GM18502 (cell line): ENCODE results near the gene MEAF6.
A peak's percentile ranks its signal among the peaks of the same experiment; 100 is the strongest.

Experiments used
- ATAC-seq: cut with Tn5 transposase; IDR thresholded peaks from one replicate; pipeline ENCODE4 v1.9.1; 2021; ENCODE audit warnings: mild to moderate bottlenecking; ENCODE audit not compliant: unreplicated experiment, poor library complexity

Gene MEAF6

DNA sequence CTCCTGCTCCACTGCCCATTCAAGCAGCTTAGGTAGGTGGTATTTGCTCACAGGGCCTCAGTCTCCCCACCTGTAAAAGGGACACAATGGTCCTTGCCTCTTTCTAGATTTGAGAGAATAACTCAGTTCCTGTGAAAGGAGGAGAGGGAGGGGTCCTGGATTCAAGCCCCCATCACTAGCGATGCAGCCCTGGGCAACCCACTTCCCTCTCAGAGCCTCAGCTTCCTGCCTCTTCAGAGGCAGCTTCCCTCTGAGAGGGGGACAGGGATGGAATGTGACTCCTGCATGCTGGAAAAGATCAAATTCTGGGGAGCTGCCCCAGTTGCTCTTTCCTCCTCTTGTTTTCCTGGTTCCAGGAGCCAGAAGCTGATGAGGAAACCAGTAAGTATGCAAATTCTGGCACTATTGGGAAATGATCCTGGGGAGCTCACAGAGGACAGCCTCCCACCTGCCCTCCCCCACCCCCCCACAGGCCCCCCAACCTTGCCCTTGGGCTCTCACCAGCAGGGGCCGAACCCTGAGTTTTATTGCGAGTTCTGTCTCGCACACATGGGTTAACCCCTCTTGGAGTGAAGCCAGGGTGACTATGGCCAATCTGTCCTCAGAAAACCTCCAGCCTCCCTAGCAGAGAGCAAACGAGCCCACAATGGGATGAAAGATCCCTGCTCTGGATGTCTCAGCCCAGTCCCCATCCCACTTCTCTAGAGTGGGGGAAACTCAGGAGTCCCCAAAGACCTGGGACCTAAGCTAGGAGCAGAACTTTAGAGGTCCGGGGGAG lies 28.5 kb downstream of the MEAF6 start:
- no peak for ATAC-seq

DNA sequence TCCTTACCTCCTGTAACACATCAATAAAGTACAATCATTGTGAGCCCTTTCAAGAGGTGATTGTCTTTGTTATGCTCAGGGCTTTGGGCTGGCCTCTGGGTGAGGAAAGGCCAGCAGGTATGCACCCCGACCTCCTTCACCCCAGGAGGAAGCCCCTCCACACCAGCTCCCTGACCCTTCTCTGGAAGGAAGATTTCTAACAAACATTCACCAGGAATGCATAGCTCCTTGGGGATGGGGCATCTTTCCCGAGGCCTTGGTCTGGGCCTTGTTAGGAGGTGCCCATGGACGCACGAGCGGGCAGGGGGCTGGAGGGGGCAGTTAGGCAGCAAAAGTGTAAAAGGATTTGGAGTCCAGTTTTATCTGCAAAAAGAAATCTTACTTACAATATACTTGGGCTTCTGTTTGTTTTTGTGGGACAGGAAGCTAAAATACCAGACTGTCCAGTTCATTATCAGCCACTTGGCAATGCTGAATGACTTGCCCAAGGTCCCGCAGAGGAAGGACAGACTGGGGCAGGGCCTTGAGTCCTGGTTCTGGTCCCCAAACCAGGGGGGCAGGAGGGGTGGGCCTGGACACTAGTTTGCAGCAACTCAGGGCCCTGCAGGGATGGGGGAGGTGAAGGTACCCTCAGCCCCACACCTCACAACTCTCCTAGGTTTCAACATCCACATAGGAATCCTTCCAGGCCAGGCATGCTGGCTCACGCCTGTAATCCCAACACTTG lies 30.1 kb downstream of the MEAF6 start:
- ATAC-seq: no peak

DNA sequence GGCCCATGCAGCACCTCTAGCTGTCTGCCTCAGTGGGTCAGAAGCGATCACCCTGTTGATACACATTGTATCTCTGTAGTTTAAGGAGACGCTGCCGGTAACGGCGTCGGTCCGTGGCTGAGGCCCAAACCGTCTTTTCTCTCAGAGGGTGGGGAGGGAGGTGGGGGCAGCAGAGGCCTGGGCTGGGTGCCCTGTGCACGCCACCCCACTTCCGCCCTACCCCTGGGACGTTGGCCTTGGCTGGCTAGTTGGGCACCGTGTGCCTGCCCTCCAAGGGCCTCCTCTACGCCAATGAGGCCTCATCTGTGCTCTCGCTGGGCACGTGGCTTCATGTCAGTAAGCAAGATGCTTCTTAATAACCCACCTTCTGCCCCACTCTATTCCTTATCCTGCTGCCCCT lies 30.8 kb downstream of the MEAF6 start:
- ATAC-seq: no peak

DNA sequence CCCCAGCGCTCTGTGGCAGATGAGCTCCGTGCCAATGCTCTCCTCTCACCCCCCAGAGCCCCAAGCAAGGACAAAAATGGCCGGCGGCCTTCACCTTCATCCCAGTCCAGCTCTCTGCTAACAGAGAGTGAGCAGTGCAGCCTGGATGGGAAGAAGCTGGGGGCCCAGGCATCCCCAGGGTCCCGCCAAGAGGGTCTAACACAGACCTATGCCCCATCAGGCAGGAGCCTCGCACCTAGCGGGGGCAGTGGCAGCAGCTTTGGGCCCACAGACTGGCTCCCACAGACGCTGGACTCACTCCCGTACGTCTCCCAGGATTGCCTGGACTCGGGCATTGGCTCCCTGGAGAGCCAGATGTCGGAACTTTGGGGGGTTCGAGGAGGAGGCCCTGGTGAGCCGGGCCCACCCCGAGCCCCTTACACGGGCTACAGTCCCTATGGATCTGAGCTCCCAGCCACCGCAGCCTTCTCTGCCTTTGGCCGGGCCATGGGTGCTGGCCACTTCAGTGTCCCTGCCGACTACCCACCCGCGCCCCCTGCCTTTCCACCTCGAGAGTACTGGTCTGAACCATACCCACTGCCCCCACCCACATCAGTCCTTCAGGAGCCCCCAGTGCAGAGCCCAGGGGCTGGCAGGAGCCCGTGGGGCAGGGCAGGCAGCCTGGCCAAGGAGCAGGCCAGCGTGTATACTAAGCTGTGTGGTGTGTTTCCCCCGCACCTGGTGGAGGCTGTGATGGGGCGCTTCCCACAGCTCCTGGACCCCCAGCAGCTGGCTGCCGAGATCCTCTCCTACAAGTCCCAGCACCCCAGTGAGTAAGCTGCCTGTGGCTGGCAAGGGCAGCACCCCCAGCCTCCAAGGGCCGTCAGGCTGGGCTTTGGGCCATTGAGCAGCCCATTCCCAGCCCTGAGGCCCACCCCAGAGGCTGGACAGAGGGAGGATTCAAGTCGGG lies 31.5 kb downstream of the MEAF6 start:
- ATAC-seq: no peak

DNA sequence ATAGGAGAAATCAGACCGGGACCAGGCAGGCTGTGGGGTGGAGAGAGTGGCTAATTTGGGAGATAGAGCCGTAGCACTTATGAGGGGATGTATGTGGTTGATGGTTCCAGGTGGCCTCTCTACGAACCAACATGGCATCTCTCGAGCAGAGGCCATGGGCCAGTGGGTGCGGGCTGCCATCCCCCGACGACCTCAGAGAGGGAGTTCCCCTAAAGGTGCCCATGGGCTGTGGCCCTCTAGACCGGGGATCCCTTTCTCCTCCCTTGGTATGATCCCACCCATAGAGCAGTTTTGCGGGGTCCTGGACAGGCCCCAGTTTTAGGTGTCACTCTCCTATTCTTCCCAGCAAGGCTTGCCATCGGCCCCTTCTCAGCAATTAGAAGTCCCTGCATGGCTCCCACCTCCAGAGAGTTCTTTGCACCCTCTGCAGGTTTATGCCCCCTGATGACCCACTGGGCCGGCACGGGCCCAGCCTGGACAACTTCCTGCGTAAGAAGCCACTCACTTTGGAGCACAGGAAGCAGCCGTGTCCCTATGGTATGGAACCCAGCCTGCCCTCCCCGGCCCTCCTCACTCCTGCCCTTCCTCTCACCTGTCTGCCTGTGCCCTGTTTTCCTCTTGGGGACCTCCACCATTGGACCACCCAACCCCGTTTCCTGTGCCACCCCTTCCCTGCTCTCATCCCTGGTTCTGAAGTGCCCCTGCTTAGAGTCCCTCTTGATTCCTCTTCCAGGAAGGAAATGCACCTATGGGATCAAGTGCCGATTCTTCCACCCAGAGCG lies 32.4 kb downstream of the MEAF6 start:
- ATAC-seq: no peak

DNA sequence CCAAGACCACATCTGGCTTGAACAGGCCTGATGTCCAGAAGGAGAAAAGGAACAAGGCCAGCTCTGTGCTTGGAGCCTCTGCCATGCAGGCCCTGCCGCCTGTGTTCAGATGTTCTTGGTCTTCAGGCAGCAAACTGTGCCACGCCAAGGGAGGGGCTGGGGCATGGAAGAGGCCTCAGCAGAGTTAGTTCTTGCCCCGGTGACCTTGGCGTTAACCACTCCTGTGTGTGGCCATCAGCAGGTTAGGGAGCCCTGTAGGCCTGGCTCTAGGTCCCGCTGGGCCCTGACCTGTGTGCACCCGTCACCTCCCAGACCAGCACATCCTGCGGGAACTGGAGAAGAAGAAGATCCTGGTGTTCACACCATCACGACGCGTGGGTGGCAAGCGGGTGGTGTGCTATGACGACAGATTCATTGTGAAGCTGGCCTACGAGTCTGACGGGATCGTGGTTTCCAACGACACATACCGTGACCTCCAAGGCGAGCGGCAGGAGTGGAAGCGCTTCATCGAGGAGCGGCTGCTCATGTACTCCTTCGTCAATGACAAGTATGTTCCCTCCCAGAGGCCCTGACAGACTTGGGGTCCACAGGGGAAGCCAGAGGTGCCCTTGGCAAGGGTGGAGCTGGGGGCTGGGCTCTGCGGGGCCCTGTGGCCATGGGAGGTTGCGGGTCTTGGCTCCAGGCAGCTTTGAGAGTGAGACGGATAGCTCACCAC lies 33.1 kb downstream of the MEAF6 start:
- no peak for ATAC-seq

DNA sequence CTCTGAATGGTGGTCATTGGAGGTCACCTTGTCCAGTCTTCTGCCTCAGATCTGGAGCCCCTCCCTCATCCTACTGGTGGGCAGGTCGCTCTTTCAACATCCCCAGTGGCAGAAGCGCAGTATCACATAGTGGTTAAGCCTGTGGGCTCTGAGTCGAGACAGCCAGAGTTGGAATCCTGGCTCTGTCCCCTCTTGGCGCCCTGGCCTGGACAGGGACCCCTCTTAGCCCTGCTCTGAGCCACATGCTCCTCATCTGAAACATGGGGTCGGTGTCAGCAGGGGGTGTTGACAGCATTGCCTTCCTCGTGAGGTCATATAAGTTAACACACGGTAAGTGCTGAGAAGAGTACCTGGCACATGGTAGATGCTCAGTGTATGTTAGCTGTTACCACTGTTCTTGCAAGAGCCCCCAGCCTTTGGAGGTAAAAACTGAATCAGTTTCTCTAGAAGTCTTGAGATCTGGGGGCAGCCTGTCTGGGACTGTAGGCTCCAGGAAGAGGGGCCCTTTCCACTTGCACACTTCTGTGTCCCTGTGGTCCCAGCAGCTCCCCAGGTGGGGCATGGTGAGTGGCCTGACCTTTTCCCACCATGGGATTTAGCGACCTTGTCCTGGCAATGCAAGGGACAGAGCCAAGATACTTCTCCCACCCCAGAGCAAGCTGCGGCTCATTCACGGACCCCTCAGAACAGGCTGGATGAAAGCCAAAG lies 33.8 kb downstream of the MEAF6 start:
- no peak for ATAC-seq

DNA sequence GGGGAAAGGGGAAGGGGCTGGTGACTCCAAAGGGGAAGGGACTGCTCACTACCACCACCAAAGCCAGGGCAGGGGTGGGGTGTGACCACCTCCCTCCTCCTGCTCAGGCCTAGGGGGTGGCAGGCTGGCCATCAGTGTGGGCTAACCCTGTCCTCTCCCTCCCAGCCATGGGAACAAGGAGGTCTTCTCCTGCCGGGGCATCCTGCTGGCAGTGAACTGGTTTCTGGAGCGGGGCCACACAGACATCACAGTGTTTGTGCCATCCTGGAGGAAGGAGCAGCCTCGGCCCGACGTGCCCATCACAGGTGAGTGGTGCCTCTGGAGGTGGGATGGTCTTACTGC lies 34.5 kb downstream of the MEAF6 start:
- ATAC-seq: no peak

DNA sequence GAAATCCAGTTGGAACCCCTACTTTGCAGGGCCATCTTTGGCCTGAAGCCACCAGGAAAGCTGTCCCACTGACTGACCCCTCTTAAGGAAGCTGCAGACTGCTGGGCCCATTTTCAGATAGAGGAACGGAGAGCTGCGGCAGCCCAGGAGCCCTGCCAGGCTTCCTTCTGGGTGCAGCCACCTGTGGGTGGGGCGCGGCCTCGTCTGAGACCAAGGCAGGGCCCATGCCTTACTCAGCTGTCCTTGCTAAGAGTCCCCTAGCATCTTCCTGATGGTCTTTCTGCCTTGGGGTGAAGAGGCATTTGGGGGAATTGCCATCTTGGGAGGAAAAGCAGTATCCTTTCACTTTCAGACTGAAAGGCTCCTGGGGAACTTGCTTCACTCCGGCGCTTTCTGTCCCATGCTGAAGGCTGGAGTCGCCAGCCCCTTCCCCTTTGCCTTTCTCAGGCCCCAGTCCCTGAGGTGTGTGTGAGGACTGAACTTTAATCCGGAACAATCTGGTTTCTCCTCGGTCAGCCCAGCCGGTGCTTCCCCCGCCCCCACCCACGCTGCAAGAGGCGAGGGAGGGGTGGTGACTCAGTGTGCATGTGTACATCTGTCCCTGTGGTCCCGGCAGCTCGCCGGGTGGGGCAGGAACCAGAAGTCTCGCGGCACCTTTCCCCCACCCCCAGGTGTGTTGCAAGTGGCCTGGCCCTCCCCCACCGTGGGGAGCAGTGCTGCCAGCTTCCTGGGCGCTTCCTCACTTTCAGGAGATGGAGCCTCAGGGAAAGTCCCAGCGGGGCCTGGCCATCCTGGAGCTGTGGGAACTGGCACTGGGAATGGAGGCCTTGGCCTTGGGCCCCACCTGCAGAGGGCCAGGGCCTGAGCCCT lies 35.1 kb downstream of the MEAF6 start:
- peak; percentile 31 for ATAC-seq

DNA sequence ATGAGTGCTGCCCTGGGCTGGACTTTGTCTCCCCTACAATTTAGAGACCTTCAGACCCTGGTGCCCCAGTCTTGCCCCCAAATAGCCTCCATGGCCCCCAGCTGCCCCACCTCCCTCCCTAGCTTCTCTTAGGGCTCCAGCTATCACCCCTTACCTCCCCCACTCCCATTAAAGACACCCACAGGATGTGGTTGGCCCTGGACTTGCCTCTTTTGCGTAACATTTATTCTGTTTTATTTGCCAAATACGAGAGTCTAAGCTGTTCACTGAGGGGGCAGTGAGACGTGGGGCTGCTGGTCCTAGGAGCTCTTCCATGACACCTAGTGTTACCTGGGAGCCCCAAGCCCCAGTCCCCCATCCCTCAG lies 35.7 kb downstream of the MEAF6 start:
- no peak for ATAC-seq

DNA sequence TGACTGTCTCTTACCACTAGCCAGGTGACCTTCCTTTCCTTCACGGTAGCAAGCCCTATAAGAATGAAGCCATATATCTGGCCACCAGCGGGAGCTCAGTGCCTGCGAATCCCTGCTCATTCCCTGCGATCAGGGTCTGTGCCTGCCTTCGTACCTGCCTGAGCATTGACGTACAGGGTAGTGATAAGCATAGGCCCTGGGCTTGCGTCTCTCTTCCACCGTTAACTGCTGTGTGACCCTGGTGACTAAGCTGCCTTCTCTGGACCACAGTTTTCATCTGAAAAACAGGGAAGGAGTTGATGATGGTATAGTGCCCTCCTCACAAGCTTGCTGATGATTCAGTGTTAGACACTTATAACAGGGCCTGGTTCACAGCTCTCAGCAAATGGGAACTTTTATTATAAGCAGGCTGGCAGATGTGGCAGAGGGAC lies 36.1 kb downstream of the MEAF6 start:
- ATAC-seq: no peak

DNA sequence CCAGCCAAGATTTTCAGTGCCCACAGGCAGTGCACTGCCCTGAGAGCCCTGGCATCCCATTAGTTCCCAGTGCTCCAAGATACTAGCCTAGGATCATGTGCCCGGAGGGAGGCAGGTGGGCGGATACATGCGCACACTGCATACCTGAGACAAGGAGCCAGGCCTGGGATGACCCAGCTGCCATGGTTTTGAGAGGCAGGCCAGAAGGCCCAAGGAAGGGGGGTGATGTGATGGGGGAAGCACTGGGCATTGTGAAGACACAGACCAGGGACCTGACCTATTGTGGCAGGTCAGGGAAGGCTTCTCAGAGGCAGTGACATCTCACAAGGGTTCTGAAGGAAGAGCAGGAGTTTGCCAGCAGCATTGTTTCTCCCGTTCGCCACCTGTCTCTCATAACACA lies 36.6 kb downstream of the MEAF6 start:
- no peak for ATAC-seq

DNA sequence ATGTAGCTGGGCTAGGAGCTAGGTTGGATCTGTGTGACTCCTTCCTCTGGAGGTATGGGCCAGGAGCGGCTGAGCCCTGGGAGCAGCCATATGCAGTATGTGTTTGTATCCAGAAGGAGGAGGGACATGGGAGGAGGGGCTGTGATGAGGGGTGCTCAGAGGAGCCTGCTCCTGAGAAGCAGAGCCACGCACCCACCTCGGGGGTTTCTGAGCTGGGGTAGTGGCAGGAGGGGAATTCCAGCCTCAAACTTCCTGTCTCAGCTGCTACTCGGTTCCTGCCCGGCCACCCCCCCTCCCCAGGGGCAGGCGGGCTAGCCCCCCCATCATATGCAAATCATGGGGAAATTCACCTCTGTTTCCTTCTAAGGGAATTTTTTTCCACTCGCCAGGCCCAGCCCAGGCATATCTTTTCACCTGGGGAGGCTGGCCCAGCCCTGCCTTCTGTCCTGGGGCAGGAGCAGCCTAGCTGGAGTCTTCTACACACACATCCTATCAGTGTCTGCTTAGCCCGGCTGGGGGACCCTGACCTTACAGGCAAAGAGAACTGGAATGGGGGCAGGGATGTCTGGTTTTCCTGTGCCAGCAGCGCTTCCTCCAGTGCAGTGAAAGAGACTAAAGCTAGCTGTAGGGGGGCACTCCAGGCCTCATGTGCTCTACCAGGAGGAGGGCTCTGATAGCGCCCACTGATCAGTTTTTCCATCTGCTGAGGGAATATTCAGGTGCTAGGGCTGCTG lies 37.2 kb downstream of the MEAF6 start:
- ATAC-seq: peak; percentile 46

DNA sequence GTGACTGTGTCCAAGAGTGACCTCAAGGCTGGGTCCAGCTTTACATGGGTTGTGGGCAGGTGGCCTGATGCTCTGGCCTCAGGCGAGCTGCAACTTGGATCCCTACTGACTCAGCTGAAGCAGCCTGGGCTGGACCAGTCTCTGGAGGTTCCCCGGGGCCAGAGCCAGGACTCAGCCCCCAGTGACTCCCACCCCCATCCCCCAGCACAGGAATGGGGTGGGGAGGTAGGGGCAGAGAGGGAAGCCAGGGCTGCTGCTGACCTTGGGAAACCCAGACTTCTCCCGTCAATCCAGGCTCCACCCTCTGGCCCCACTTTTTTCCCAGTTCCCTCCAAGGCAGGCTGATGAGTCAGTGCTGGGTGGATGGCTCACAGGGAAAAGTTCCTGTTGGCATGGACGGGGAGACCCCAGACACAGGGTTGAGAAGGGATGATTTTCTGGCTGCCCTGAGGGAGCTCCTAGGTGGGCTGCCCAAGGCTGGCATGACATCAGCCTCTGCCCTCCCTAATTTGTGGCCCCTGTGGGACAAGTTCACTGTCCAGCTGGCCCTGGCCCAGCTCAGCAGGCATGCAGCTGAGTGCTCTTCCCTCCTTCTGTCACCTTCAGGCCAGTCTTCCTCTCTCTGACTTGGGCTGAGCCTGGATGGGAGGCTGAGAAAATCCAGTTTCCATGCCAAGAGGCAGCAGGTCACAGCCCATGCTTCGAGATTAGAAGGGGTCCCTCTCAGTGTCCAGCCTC lies 37.9 kb downstream of the MEAF6 start:
- peak; percentile 0 for ATAC-seq

DNA sequence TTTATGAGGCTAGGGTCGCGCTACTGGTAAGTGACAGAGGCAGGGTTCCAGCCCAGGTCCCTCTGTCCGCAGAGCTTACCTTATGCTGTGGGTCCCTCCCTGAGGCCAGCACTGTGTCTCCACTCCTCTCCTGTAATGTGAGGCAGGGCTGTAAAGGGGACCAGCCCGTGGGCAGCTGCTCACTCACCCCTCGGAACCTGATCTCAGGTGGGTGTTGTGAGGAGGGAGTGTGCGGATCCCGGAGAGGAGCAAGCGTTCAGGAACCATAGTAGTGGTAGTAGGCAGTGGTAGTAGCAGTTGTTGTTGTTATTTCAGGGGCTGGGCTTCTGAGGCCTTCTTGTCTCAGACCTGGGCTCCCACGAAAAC lies 38.5 kb downstream of the MEAF6 start:
- ATAC-seq: no peak

DNA sequence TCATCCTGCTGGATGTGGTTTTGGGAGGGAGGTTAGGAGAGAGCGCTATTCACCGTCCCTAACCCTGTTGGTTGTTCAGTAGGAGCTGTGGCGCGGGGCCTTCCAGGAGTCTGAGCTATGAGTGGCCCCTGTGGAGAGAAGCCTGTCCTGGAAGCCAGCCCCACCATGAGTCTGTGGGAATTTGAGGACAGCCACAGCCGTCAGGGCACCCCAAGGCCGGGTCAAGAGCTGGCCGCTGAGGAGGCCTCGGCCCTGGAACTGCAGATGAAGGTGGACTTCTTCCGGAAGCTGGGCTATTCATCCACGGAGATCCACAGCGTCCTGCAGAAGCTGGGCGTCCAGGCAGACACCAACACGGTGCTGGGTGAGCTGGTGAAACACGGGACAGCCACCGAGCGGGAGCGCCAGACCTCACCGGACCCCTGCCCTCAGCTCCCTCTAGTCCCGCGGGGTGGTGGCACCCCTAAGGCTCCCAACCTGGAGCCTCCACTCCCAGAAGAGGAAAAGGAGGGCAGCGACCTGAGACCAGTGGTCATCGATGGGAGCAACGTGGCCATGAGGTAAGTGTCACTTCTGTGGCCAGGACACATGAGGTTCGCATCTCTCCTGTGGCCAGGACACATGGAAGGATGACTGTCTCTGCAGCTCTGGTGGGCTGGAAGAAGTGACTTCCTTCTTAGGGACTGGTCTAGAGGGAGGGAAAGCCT lies 39.0 kb downstream of the MEAF6 start:
- no peak for ATAC-seq
